Esophagus squamous epithelium (tissue), 4 donors: Measurements from ENCODE around the gene EWSR1.

Source experiments
- CTCF ChIP-seq, 6 experiments: fragments of 450-650 bp in 4 of 6; fragments of 200-600 bp in 2 of 6; sonication (generic) in 2 of 6; IDR thresholded peaks; one replicate each; pipeline ENCODE4 v1.5.1; 2016 to 2019; ENCODE audit warnings: antibody characterized with exemption in 6 of 6, mild to moderate bottlenecking in 4 of 6, moderate library complexity in 4 of 6
- POLR2A ChIP-seq, 4 donors: fragments of 450-650 bp; IDR thresholded peaks; one replicate each; pipeline ENCODE4 v1.6.1; 2017; ENCODE audit warnings: antibody characterized with exemption in 4 of 4, mild to moderate bottlenecking in 4 of 4, moderate library complexity in 3 of 4

GRCh38 chr22:29291215-29291614, 23.1 kb downstream of the EWSR1 start:
- TF ChIP-seq CTCF (IDR thresholded peaks at IDR 0.05) (no peak), POLR2A (IDR thresholded peaks at IDR 0.05) (no peak)
